Skeletal muscle tissue (tissue), 4 donors: ENCODE measurements around the gene KBTBD12. TPM values are rescaled to one million over a fixed set of nuclear protein-coding genes. Genes with fewer than 3 reads are reported as not detected.
"Not testable (repeated sequence)": the region's sequence is repeated elsewhere in the genome, so short reads cannot be mapped to it uniquely, and the experiment has no call there.

Experiments used
- H3K27ac ChIP-seq: one replicate; pipeline ENCODE4 v1.7.0; 2013; ENCODE audit warnings: mild to moderate bottlenecking, low read depth, low read length, inconsistent platforms
- H3K27me3 ChIP-seq, 3 donors: one replicate each; pipeline ENCODE4 v1.7.0; 2013; ENCODE audit warnings: low read length in 3 of 3; ENCODE audit not compliant: control insufficient read depth in 3 of 3, insufficient read depth in 3 of 3
- H3K36me3 ChIP-seq, 3 donors: one replicate each; pipeline ENCODE4 v1.7.0; 2013; ENCODE audit warnings: low read length in 3 of 3; ENCODE audit not compliant: control insufficient read depth in 3 of 3, insufficient read depth in 3 of 3
- H3K4me1 ChIP-seq, 3 donors: one replicate each; pipeline ENCODE4 v1.7.0; 2013; ENCODE audit warnings: low read length in 3 of 3, mild to moderate bottlenecking in 3 of 3; ENCODE audit not compliant: control insufficient read depth in 3 of 3, insufficient read depth in 3 of 3
- H3K4me3 ChIP-seq, 3 donors: one replicate each; pipeline ENCODE4 v1.7.0; 2013; ENCODE audit warnings: low read length in 3 of 3
- H3K9ac ChIP-seq, 3 donors: one replicate each; pipeline ENCODE4 v1.7.0; 2013; ENCODE audit warnings: low read length in 3 of 3, mild to moderate bottlenecking in 3 of 3, moderate library complexity in 2 of 3, low read depth in 1 of 3
- H3K9me3 ChIP-seq, 3 donors: one replicate each; pipeline ENCODE4 v1.7.0; 2013; ENCODE audit warnings: low read length in 3 of 3; ENCODE audit not compliant: control insufficient read depth in 3 of 3
- total RNA-seq: library from RNA; depleted of rRNA; stranded (reverse); fragments of >200 nt; gene quantifications from one replicate; pipeline ENCODE4 v1.2.3, GENCODE V29; 2014
- donor health status: Osteomylitis.

KBTBD12 gene
- total RNA-seq, 1 donor from 2014 or later: 13.6 TPM

GRCh38 chr3:127887321-127887720 is 27.7 kb upstream of the KBTBD12 start:
- no peak overlapping the region for H3K4me3 ChIP-seq
- H3K27me3 ChIP-seq: no peaks in the 10 kb centered on the region
- no peak overlapping the region for H3K9ac ChIP-seq
- H3K27ac ChIP-seq: no peak overlapping the region
- H3K9me3 ChIP-seq: peaks cover 0 to 2% (median 0%) of the 10 kb centered on the region in 3 donors
- H3K36me3 ChIP-seq: no peaks in the 10 kb centered on the region
- H3K4me1 ChIP-seq: peaks cover 0 to 4% (median 0%) of the 10 kb centered on the region in 3 donors

DNA sequence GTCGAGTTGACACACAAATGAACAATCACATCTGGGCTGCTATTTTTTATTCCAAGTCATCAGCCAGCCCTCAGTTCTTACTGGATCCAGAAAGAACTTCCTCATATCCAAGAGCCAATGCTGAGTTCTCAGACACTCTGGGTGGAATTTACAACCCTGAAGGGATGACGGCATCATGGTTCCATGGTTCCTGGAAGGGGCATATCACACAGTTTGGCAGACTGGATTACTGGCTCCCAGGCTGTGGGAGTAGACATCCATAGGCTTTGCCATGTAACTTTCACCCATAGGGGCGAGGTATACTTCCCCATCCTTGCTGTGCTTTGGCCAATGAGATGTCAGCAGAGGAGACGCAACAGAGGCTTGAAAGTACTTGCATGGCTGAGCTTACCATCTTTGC is 26.9 kb upstream of the KBTBD12 start:
- Histone ChIP-seq H3K4me1 (peaks cover 0 to 4% (median 0%) of the 10 kb centered on the region in 3 donors), H3K27ac (no peak overlapping the region)

GRCh38 chr3:127888564-127889107 is 26.4 kb upstream of the KBTBD12 start:
- Histone ChIP-seq H3K4me1 (peaks cover 0 to 4% (median 0%) of the 10 kb centered on the region in 3 donors), H3K9ac (no peak overlapping the region), H3K4me3 (no peak overlapping the region), H3K27me3 (no peaks in the 10 kb centered on the region), H3K36me3 (no peaks in the 10 kb centered on the region), H3K9me3 (peaks cover 0 to 2% (median 0%) of the 10 kb centered on the region in 3 donors), H3K27ac (no peak overlapping the region)

More for the DNA sequence above, 26.9 kb upstream of the KBTBD12 start:
- Histone ChIP-seq H3K36me3 (no peaks in the 10 kb centered on the region), H3K27me3 (no peaks in the 10 kb centered on the region), H3K9ac (no peak overlapping the region), H3K9me3 (peaks cover 0 to 2% (median 0%) of the 10 kb centered on the region in 3 donors), H3K4me3 (no peak overlapping the region)

- Histone ChIP-seq H3K27ac (no peak overlapping the region), H3K9me3 (peaks cover 0 to 2% (median 0%) of the 10 kb centered on the region in 3 donors), H3K27me3 (no peaks in the 10 kb centered on the region), H3K4me1 (peaks cover 0 to 4% (median 0%) of the 10 kb centered on the region in 3 donors), H3K9ac (no peak overlapping the region), H3K36me3 (no peaks in the 10 kb centered on the region), H3K4me3 (no peak overlapping the region)
These were observed 25.6 kb upstream of the KBTBD12 start for GRCh38 chr3:127889461-127889863.

- no peaks in the 10 kb centered on the region for H3K27me3 ChIP-seq
- no peak overlapping the region for H3K9ac ChIP-seq
- H3K27ac ChIP-seq: no peak overlapping the region
- no peaks in the 10 kb centered on the region for H3K36me3 ChIP-seq
- H3K4me1 ChIP-seq: peaks cover 0 to 4% (median 0%) of the 10 kb centered on the region in 3 donors
- H3K9me3 ChIP-seq: peaks cover 0 to 2% (median 0%) of the 10 kb centered on the region in 3 donors
- H3K4me3 ChIP-seq: no peak overlapping the region
These were observed 24.9 kb upstream of the KBTBD12 start for GRCh38 chr3:127889976-127890650.

GRCh38 chr3:127890651-127891290 is 24.3 kb upstream of the KBTBD12 start:
- not testable (repeated sequence) for H3K27ac ChIP-seq, H3K36me3 ChIP-seq, H3K9me3 ChIP-seq, H3K4me1 ChIP-seq, H3K27me3 ChIP-seq, H3K9ac ChIP-seq, H3K4me3 ChIP-seq

- peaks cover 0 to 2% (median 0%) of the 10 kb centered on the region in 3 donors for H3K9me3 ChIP-seq
- H3K4me1 ChIP-seq: peaks cover 0 to 4% (median 0%) of the 10 kb centered on the region in 3 donors
- H3K27me3 ChIP-seq: no peaks in the 10 kb centered on the region
- no peak overlapping the region for H3K9ac ChIP-seq
- no peak overlapping the region for H3K27ac ChIP-seq
- H3K4me3 ChIP-seq: no peak overlapping the region
- no peaks in the 10 kb centered on the region for H3K36me3 ChIP-seq
These were observed 20.6 kb upstream of the KBTBD12 start for GRCh38 chr3:127894481-127894880.

DNA sequence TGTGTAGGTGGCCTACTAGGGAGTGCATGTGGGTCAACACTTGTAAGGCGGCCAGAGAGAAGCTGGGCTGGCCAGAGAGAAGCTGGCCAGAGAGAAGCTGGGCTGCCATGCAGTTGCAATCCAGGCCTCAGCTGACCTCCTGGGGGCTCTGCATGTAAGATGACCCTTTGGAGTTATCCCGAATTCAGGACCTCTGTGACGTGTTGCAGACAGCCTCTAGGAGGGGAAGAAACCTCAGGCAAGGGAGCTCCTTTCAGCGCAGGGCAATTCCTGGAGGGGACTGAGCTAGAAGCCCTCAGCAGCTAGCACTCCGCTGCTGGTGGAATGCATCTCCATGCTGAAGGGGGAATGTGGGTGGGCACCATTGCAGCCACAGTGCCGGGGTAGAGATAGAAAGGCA is 15.8 kb upstream of the KBTBD12 start:
- Histone ChIP-seq H3K9ac (no peak overlapping the region), H3K27me3 (no peaks in the 10 kb centered on the region), H3K27ac (peak overlapping the region; percentile 12), H3K36me3 (no peaks in the 10 kb centered on the region), H3K4me1 (peaks cover 0 to 4% (median 0%) of the 10 kb centered on the region in 3 donors), H3K9me3 (no peaks in the 10 kb centered on the region), H3K4me3 (no peak overlapping the region)

- Histone ChIP-seq H3K27ac (no peak overlapping the region), H3K4me3 (no peak overlapping the region)
These were observed 15.3 kb upstream of the KBTBD12 start for GRCh38 chr3:127899766-127900165.

DNA sequence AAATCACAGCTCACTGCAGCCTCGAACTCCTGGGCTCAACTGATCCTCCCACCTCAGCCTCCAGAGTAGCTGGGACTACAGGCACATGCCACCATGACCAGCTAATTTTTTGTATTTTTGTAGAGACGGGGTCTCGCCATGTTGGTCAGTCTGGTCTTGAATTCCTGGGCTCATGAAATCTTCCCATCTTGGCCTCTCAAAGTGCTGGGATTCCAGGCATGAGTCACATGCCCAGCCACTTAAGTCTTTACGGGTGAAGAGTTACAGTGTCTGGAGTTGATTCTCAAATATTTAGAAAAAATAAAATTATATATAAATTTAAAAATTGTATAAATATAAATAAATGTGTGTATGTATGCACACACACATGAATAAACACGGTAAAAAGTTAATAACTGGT is 14.5 kb upstream of the KBTBD12 start:
- Histone ChIP-seq H3K9ac (no peak overlapping the region), H3K36me3 (no peaks in the 10 kb centered on the region), H3K4me3 (no peak overlapping the region), H3K27me3 (no peaks in the 10 kb centered on the region), H3K27ac (no peak overlapping the region), H3K4me1 (peaks cover 0 to 4% (median 0%) of the 10 kb centered on the region in 3 donors), H3K9me3 (no peaks in the 10 kb centered on the region)

More at GRCh38 chr3:127899766-127900165, 15.3 kb upstream of the KBTBD12 start:
- Histone ChIP-seq H3K4me1 (peaks cover 0 to 4% (median 0%) of the 10 kb centered on the region in 3 donors), H3K9ac (no peak overlapping the region), H3K27me3 (no peaks in the 10 kb centered on the region), H3K9me3 (no peaks in the 10 kb centered on the region), H3K36me3 (no peaks in the 10 kb centered on the region)
